Activated CD4-positive, alpha-beta T cell treated with anti-CD3 and anti-CD28 coated beads, Interleukin-2, Interleukin-6, amounts not matched to agents 100 ng/mL and 50 ng/mL, durations not matched to agents 16 hours and 8 hours (primary cell): ENCODE data around the gene SMCP.

Source experiments
- DNase-seq: peaks from one replicate; pipeline ENCODE4 v3.0.0-alpha.2; 2020

Gene SMCP

DNA sequence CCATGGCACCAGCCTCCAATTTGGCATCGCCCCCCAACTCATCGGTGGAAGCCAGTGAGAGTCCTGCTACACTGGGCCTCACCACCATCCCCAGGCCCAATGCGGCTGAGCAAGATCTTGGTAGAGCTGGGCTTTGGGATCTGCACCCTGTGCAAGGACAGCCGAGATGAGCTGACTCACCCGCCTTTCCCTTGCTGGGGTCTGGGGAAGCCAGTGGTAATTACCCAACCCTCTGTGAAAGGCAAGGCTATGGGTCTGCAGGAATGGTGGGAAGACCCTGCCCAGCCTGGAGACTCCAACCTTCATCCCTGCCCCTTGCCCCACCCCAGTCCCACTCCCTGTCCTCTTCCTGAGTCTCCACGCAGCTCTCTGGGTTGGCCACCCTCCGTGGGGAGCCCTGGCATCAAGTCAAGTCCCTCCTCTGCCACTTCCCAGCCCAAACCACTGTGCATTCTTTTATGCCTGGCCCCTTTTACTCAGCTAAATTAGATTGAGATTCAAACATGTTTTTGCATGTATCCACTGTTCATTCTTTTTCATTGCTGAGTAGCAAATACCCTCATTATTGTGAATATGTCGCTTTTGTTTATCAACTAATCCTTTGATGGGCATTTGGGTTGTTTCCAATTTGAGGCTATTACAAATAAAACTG lies 8.8 kb downstream of the SMCP start:
- no peak for DNase-seq

DNA sequence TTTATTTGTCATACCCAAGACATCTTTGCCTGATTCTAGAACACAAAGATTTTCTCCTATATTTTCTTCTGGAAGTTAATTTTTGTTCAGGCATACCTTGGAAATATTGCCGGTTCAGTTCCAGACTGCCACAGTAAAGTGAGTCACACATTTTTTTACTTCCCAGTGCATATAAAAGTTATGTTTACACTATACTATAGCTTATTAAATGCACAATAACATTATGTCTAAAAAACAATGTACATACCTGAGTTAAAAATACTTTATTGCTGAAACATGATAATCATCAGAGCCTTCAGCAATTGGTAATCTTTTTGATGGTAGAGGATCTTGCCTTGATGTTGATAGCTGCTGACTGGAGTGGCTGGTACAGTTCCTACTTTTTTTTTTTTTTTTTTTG lies 10.0 kb downstream of the SMCP start:
- no peak for DNase-seq

DNA sequence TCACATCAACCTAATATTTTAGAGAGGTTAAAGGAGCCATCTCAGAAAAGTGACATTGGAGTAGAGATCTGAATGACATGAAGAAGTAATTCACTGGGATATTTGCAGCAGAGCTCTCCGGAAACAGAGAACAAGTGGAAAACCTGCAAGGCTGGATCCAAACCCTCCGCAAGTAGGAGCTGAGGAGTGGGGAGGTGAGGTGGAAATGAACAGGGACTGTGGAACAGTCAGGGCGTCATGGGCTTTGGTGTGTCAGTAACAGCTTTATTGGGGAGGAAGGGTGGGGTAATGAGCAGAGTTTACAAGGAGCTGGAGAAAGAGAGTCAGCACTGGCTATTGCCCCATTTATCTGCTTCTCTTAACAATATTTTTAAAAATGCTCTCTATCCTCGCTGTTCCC lies 20.9 kb downstream of the SMCP start:
- DNase-seq: no peak

DNA sequence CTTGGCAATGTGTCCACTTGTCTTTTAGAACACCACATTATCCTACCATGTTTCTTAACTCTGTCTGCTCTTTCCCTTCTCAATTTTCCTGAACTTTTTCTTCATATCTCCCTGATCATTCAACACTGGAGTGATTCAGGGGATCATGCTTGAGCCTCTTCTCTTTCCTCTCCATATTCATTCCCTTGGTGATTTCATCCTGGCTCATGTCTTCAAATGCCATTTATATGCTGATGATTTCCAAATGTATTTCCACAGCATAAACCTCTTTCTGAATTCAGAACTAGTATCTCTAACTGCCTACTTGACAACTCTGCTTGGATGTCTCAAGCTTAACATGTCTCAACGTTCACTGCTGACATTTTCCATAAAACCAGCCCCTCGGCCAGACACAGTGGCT lies 21.8 kb downstream of the SMCP start:
- no peak for DNase-seq

DNA sequence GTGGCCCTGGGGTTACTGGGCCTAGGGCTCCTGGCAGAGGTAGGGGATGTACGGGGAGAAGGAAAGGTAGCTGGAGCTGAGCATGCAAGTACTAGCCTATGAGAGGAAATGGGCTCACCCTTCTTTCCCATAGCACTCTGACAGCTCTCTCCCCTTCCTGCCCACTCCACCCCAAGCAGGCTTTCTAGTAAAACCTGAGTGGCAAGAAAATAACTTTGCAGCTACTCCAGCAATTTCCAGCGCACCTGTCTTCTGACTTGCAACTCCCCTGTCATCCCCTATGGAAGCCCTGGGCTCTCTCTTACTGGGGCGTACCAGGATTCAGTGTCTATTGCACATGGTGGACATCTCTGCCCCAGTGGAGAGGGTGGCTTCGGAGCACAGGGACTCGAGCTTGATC lies 23.5 kb downstream of the SMCP start:
- no peak for DNase-seq

DNA sequence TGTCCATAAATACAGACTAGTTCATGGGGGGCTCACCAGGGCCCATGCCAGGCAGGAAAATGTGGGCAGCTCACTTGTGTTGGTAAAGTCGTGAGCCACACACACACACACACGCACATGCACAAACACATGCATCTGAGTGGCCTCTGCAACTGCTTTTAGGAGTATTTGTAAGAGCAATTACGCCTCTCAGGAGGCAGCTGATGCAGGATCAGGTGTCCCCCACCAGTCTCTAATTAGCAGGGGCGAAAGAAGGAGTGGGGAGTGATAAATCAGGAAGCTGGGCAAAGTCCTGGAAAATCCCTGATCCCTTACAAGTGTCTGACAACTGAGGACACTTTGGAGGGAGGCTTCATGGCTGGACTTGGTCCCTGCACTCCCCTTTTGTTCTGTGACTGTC lies 24.5 kb downstream of the SMCP start:
- DNase-seq: no peak

DNA sequence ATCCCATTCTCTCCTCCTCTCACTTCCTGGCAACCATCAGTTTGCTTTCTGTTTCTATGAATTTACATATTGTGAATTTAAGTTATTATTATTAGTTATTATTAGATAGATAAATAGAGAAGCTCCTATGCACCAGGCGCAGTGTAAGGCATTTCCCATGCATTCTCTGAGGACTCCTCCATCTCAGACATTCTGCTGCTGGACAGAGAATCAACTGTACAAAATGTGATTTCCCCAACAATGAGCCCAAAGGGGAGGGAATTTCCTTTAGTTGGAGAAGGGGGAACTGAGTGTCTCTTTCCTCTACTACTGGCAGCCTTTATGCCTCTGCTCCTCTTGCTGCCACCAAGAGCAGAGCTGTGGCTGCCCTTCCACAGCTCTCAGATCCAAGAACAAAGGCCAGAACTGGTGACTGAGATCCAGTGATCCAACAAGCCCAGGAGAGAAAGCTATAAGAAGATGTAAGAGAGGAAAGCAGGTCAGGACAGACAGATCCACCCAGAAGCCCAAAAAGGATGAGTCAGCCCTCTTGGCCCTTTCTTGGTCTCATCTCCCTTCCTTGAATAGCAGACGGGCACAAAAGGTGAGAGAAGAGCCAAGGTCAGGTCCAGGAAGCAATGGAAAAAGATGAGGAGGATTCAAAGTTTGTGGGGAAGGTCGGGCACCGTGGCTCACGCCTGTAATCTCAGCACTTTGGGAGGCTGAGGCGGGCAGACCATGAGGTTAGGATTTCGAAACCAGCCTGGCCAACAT lies 26.7 kb downstream of the SMCP start:
- DNase-seq: no peak

DNA sequence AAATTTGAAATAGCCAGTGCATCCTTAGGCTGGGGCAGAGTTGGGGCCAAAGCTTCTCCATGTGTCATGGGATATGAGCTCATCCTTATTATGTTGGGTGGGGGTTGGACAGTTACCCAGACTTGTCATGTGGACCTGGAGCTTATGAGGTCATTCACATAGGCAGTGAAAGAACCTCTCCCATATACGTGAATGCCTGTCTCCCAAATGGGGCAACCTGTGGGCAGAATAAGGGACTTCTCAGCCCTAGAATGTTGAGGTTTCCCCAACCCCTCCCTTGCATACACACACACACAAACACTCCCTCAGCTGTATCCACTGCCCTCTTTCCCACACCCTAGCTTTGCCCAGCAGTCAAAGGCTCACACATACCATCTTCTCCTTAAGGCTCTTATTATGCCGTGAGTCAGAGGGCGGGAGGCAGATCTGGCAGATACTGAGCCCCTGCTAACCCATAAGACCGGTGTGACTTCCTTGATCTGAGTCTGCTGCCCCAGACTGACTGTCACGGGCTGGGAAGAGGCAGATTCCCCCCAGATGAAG lies 28.0 kb downstream of the SMCP start:
- DNase-seq: no peak

DNA sequence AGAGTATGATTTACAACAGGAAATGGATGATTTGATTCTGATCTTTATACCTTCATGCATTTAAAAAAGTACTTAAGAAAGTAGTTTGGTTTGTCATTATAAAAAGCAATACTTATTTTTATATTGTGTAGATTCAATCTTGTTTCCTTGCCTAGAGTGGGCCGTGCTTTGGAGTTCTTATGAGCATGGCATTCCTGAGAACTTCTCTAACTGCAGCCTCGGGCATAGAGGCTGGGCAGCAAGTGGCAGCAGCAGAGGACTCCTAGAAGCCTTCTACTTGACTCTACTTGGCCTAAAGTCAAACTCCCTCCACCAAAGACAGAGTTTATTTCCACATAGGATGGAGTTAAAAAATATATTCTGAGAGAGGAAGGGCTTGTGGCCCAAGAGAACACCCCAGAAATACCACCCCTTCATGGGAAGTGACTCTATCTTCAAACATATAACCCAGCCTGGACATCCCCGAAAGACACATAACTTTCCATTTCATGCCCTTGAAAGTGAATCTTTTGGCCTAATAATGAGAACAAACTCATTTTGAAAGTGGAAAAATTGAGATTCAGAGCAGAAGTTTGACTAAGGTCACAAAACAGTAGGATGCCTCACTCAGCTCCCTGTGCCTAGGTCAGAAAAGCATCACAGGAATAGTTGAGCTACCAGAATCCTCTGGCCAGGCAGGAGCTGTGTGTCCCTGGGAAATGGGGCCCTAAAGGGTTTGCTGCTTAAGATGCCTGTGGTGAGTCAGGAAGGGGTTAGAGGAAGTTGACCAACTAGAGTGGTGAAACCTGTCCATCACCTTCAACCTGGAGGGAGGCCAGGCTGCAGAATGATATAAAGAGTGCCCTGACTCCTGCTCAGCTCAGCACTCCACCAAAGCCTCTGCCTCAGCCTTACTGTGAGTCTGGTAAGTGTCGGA lies 29.8 kb downstream of the SMCP start, which contains the start of gene IVL:
Gene IVL, plus strand, starts transcription at position 861 of the 916 bp plus-strand sequence. CDS start 1,252 bp downstream, outside the sequence.
- DNase-seq: peak; percentile 22

DNA sequence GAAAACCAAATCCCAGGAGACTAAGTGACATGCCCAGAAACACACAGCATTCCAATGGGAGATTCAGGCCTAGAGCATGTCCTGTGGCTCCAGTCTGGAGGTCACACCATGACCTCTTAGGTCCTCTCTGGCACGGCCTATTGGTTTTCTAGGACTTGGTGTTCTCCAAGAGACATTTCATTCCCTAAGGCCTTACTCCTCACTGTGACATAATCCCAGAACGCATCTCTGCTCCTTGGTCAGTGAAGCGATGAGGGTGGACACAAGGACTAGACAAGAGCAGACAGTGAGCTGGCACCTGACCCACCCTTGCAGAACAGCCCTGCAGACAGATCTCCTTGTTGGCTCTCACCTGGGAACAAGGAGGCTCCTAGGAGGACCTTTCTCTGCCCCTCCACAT lies 31.1 kb downstream of the SMCP start:
- DNase-seq: no peak

DNA sequence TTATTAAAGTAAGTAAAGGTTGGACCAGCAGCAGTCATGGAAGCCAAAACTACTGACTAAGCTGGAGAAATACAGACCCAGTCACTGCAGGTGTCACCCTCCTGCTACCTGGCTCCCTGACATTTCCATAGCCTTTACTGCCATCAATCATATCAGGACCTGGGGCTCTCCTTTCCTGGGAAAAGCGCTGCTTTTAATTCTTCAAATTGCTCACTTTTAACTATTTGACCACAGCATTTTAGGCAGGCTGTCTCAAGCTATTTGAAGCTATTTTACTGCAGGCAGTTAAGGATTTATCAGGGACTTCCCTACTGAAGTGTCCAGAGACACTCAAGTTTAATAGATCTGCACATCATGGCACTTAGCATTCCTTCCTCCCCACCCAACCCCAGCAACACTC lies 34.3 kb downstream of the SMCP start:
- no peak for DNase-seq

DNA sequence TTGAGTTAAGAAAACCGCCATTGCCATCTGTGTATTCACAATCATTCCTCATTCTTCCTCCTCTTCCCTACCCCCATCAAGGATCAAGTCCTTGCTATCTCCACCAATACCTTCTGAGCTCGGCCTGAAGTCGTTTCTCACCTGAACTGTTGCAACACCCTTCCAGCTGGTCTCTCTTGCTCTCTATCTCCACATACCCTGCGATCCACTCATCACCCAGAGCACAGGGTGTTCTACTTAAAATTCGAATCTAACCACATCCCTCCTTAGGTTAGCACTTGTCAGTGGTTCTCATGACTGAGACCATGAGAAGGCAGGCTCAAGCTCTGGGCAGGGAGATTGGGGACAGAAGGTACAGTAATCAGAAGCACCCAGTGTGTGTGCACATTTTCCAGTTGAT lies 34.8 kb downstream of the SMCP start:
- DNase-seq: no peak

DNA sequence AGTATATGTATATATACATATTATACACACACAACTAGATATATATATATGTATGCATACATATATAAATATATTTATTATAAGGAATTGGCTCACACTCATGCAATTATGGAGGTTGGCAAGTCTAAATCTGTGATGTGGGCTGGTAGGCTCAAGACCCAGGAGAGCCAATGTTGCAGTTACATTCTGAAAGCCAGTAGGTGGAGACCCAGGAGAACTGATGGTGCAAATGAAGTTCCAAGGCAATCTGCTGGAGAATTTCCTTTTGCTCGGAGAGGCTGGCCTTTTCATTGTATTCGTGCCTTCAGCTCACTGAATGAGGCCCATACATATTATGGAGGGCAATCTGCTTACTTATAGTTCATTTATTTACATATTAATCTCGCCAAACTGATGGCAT lies 39.7 kb downstream of the SMCP start:
- DNase-seq: no peak

DNA sequence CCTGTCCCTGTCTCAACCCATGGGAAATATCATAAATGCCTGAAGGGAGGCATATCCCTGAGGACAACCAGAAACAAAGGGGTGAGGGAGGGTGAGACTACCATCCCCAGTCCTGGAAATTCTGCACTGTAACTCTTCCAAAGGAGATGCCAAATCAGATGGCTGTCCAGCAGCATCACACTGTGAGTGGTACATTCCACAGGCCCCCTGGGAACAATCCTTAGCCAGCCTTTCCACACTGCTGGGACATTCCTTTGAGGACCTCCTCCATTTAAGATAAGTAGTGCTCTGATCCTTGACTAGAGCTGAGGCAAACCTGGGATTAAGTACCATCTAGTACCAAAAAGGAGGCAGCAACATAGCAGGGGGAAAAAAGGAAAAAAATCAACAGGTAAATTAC lies 40.9 kb downstream of the SMCP start:
- DNase-seq: no peak

DNA sequence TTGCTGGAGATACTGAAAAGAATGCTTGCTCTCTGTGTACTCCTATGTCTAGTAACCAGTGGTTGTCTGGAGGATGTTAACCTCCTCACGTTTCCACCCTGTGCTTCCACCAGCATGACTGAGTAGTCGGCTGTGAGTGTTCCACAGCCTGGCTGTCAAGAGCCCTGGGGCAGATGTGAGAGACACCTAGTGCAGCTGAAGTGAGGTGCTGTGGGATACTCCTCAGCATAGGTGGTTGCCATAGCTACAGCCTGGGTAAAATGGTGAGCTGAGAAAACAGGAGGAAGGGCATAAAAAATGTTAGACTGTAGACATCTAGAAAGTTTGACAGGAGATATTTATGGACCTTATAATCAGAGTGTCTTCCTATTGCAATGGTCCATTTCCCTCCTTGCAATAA lies 46.1 kb downstream of the SMCP start:
- no peak for DNase-seq

DNA sequence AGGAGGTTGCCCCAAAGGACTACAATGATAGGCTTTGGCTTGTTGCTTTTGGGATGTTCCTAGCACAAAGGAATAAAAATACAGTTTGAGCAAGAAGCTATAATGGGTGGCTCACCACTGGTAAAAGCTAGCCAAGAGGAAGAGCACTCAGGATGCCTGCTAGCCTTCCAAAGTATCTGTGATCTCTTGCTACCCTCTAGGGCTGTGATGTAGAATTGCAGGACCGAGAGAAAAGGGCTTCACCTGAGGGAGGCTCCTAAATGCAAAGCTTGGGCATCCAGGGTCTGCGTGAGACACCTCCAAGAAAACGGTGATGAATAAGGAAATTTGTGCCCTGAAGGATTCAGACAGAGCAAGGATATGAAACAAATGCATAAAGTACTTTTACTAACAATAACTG lies 48.0 kb downstream of the SMCP start:
- DNase-seq: peak; percentile 20

DNA sequence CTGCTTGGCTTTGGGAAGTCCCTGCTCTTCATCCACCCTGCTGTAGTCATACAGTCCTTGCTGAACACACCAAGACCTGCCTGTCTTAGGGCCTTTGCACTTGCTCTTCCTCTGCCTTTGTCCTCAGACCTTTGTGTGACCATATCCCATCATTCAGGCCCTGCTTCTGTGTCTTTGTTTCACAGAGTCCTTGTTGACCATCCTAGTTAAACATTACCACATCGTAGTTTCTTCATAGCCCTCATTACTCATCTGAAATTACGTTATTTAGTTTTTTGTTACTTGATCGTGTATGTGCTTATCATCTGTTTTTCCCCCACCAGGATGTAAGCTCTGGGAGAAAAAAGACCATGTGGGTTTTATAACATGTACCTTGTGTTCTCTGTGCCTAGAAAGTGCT lies 50.5 kb downstream of the SMCP start:
- DNase-seq: no peak

DNA sequence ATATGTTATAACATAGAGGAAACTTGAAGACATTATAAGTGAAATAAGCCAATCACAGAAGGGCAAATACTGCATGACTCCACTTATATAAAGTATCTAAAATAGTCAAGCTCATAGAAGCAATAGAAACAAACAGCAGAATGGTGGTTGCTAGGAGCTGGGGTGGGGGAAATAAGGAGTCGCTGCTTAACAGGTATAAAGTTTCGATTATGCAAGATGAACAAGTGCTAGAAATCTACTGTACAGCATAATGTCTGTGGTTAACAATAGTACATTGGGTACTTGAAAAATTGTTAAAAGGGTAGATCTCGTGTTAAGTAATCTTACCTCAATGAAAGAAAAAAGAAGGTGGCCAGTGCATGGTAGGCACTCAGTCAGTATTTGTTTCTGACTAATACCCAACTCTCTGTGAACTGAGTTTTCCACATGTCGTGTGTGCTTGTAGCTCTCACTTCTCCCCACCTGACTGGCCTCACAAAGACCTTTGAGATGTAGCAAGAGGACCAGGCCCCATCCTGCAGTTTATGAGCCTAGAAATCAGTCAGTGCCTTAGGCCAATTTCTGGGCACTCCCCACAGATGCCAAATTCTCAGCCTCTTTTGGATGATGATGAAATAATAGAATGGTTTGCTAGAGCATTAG lies 54.2 kb downstream of the SMCP start:
- DNase-seq: no peak

DNA sequence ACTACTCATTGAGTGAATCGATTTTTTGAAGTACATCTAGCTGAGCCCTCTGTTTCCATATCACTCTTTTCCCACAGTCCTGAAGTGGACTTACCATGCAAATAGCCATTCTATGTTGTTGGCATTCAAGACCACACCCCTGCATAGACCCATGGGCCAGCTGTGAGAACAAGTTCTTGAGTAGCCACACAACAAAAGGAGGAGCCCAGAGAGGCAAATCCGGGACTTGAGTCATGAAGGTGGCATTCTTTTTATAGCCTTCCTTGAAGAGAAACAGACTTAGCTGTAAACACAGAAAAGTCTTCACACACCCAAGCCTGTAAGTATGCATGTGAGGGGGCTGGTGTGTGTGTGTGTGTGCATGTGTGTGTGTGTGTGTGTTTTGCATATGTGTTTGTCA lies 55.1 kb downstream of the SMCP start:
- DNase-seq: no peak
